ENCODE results near the gene TMEM259.

The TMEM259 gene

DNA sequence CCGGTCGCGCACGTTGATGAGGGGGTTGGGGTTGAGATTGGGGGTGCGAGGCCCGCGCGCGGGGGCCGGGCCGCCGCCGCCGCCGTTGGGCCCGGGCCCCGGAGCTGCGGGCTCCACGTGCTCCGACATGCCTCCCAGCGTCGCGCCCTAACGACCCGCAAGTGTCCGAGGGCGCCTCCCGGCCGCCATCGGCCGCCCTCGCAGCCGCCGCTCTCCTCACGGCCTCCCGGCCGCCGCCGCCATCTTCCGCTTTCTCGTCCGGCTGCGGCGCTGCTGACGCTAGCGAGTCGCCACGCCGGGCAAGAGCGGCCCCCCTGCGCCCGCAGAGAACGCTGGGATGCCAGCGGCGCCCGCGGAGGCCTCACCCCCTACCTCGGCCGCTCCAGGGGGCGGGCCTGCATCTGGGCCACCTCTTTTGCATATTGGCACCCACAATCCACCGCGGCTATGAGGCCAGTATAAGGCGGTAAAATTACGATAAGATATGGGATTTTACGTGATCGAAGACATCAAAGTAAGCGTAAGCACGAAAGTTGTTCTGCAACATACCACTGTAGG lies at the start of gene TMEM259:
TSS of gene TMEM259 (minus strand) at position 256 of the 558 bp plus-strand sequence. CDS start at position 129, 127 bp downstream.
- H3K9me3 ChIP-seq (replicated peaks in 1 of 11): no peaks in the 10 kb centered on the region
- H3K4me3 ChIP-seq: peak within 1 kb of the TSS; percentile 86 to 100 (median 97)
- peaks cover 7 to 39% (median 27%) of the 10 kb centered on the region in 11 experiments; a peak in 18 of 22 replicates for H3K36me3 ChIP-seq
- H3K9ac ChIP-seq: peak within 1 kb of the TSS; percentile 95 to 100 (median 98)
- peaks cover 45 to 49% (median 46%) of the 10 kb centered on the region in 11 experiments for H4K20me1 ChIP-seq
- peak within 1 kb of the TSS; percentile 94 to 99 (median 97) for H3K27ac ChIP-seq
- TF ChIP-seq Cebpa-rat (IDR thresholded peaks at IDR 0.05): no peak
- H3K4me2 ChIP-seq: peak within 1 kb of the TSS; percentile 90 to 100 (median 99)
- H3K4me1 ChIP-seq: peaks cover 37 to 51% (median 47%) of the 10 kb centered on the region in 10 experiments
- H3K27me3 ChIP-seq: peaks cover 0 to 6% (median 4%) of the 10 kb centered on the region in 11 experiments; a peak in 19 of 22 replicates

GRCh38 chr19:1070576-1070930 lies 49.6 kb upstream of the TMEM259 start:
- peak overlapping the region in 7 of 11 experiments; percentile 12 to 99 (median 32); a peak in 11 of 22 replicates for H3K27ac ChIP-seq
- no peak overlapping the region; a peak in 1 of 20 replicates for H3K4me3 ChIP-seq
- TF ChIP-seq Cebpa-rat (IDR thresholded peaks at IDR 0.05): no peak
- H3K9me3 ChIP-seq (replicated peaks in 1 of 11): no peaks in the 10 kb centered on the region
- peak overlapping the region in 10 of 11 experiments; percentile 24 to 99 (median 94); a peak in 16 of 22 replicates for H3K4me2 ChIP-seq
- H3K27me3 ChIP-seq: no peaks in the 10 kb centered on the region
- H4K20me1 ChIP-seq: peaks cover 42 to 71% (median 60%) of the 10 kb centered on the region in 11 experiments; a peak in 21 of 22 replicates
- H3K36me3 ChIP-seq: peaks cover 64 to 72% (median 68%) of the 10 kb centered on the region in 11 experiments
- peak overlapping the region in 9 of 11 experiments; percentile 5 to 95 (median 33); a peak in 6 of 22 replicates for H3K9ac ChIP-seq
- H3K4me1 ChIP-seq: peaks cover 72 to 86% (median 77%) of the 10 kb centered on the region in 10 experiments

DNA sequence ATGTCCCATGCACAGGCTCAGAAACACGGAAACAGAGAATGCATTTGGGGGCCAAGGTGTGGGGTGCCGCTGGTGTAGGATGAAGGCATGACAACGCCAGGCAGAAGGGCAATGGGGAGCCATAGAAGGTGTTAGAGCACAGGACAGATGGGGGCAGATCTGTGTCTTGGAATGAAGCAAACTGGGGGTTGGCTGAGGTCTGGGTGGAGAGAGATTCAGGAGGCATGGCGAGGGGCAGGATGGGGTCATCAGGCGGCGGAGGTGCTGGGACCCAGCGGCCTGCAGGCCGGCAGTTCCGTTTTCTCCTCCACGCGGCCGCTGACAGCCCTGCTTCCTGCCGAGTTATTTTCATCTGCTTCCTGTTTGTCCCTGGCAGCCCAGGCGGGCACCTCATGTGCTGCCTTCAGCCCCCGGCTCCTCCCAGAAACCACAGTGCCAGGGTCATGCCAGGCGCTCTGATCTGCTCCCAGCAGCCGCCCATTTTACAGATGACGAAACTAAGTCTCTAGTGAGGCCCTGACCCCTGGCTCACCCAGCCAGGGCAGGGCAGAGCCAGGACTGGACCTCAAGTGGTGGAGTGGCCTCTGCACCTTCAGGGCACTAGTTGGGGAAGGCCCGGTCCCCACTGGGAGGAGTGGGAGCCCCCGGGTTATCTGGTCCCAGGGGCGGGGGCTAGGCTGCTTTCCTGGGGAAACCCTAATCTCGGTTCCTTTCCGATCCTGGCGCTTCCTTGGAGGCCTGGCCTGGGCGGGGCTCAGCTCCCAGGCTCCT lies 48.3 kb upstream of the TMEM259 start:
- peaks cover 75 to 88% (median 80%) of the 10 kb centered on the region in 10 experiments for H3K4me1 ChIP-seq
- H3K4me3 ChIP-seq: peak overlapping the region; percentile 91 to 100 (median 96)

DNA sequence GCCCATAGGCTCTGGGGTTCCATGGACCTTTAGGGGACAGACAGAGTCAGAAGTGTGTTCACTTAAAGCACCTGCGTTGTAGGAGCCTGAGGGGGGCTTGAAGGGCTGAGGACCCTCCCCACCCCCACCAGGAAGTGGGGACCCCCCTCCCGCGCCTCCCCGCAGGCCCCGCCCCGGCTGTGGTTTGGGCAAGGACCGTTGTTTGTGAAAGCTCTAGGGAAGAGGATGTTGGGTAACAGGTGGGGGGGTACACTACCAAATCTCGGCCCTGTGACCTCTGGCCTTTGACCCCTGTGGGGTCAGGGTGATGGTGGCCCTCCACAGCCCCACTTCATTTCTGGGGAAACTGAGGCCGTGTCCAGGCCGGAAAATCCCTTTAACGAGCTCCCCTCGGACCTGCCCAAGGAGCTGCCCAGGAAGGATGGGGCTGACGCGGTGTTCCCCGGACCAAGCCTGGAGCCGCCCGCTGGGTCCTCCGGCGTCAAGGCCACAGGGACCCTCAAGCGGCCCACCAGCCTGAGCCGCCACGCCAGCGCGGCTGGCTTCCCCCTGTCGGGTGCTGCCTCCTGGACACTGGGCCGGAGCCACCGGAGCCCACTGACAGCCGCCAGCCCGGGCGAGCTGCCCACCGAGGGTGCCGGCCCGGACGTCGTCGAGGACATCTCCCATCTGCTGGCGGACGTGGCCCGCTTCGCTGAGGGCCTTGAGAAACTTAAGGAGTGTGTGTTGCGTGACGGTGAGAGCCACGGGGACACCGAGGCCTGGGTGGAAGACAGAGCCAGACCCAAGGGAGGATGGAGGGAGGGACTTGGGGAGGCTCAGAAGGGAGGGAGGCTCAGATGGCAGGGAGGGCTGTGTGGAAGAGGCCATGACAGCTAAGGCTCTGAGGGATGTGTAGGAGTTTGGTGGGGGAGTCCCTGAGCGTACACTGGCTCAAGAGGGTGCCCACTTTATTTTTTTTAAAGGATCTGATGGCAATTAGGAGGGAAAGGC lies 47.4 kb upstream of the TMEM259 start:
- peak overlapping the region; percentile 91 to 100 (median 96) for H3K4me3 ChIP-seq
- peak in 7 of 11 experiments; percentile 35 to 74 (median 44); a peak in 7 of 22 replicates for TF ChIP-seq Cebpa-rat (IDR thresholded peaks at IDR 0.05)
- peak overlapping the region; percentile 88 to 100 (median 97) for H3K4me2 ChIP-seq
- H3K9ac ChIP-seq: peak overlapping the region; percentile 88 to 99 (median 96)
- H3K36me3 ChIP-seq: peaks cover 45 to 52% (median 50%) of the 10 kb centered on the region in 11 experiments
- peaks cover 29 to 51% (median 41%) of the 10 kb centered on the region in 11 experiments; a peak in 21 of 22 replicates for H4K20me1 ChIP-seq
- 0 out of 22 replicates have a peak, but pooled peaks cover 0 to 4% (median 0%) of the 10 kb centered on the region in 11 experiments for H3K27me3 ChIP-seq
- 0 out of 22 replicates have a peak, but pooled peaks cover 0 to 2% (median 0%) of the 10 kb centered on the region in 11 experiments for H3K9me3 ChIP-seq (replicated peaks in 1 of 11)
- peak overlapping the region; percentile 79 to 99 (median 96) for H3K27ac ChIP-seq
- peaks cover 72 to 87% (median 78%) of the 10 kb centered on the region in 10 experiments for H3K4me1 ChIP-seq

More for the DNA sequence above, 48.3 kb upstream of the TMEM259 start:
- H3K9ac ChIP-seq: peak overlapping the region; percentile 88 to 99 (median 96)
- no peaks in the 10 kb centered on the region for H3K9me3 ChIP-seq (replicated peaks in 1 of 11)
- H3K27me3 ChIP-seq: 0 out of 22 replicates have a peak, but pooled peaks cover 0 to 2% (median 0%) of the 10 kb centered on the region in 11 experiments
- peaks cover 36 to 60% (median 50%) of the 10 kb centered on the region in 11 experiments; a peak in 21 of 22 replicates for H4K20me1 ChIP-seq
- H3K4me2 ChIP-seq: peak overlapping the region; percentile 88 to 100 (median 97)
- no peak for TF ChIP-seq Cebpa-rat (IDR thresholded peaks at IDR 0.05)
- H3K27ac ChIP-seq: peak overlapping the region; percentile 79 to 99 (median 96)
- peaks cover 54 to 61% (median 59%) of the 10 kb centered on the region in 11 experiments for H3K36me3 ChIP-seq

DNA sequence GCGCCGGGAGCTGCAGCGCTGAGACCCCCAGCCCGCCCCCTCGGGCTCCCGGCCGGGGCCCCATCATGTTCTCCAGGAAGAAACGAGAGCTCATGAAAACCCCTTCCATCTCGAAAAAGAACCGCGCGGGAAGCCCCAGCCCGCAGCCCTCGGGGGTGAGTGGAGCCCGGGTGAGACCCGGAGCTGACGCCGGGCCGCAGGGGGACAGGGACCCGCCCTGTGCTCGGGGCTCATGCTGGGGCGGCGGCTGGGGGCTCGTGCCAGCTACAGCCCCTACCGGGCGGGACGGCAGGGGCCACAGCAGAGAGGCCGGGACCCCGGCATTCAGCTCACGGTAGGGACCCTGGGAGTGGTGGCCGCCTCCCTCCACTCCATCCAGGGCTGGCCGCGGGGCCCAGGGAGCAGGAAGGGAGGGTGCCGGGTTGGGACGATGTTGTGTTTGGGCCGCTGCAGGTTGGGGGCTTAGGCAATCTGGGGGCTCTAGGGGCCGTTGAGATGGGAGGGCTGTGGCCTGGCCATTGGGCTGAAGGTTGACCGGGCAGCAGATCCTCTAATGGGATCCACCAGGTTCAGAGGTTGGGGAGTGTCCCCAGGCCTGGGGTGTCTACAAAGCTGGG lies 46.5 kb upstream of the TMEM259 start:
- Histone ChIP-seq H3K27ac (peak overlapping the region; percentile 71 to 99 (median 96)), H3K4me1 (peaks cover 64 to 79% (median 71%) of the 10 kb centered on the region in 10 experiments), H3K9ac (peak overlapping the region; percentile 88 to 99 (median 96)), H3K4me2 (peak overlapping the region; percentile 88 to 100 (median 97)), H3K9me3 (replicated peaks in 1 of 11) (0 out of 22 replicates have a peak, but pooled peaks cover 0 to 5% (median 0%) of the 10 kb centered on the region in 11 experiments), H3K36me3 (peaks cover 37 to 43% (median 42%) of the 10 kb centered on the region in 11 experiments), H4K20me1 (peaks cover 20 to 43% (median 33%) of the 10 kb centered on the region in 11 experiments; a peak in 21 of 22 replicates), H3K27me3 (0 out of 22 replicates have a peak, but pooled peaks cover 0 to 4% (median 0%) of the 10 kb centered on the region in 11 experiments), H3K4me3 (peak overlapping the region; percentile 91 to 100 (median 96))
- TF ChIP-seq Cebpa-rat (IDR thresholded peaks at IDR 0.05): no peak

- Histone ChIP-seq H4K20me1 (peaks cover 14 to 37% (median 27%) of the 10 kb centered on the region in 11 experiments; a peak in 21 of 22 replicates), H3K9me3 (replicated peaks in 1 of 11) (0 out of 22 replicates have a peak, but pooled peaks cover 0 to 5% (median 0%) of the 10 kb centered on the region in 11 experiments), H3K36me3 (peaks cover 31 to 37% (median 36%) of the 10 kb centered on the region in 11 experiments), H3K27ac (peak within 1 kb of the TSS; percentile 71 to 99 (median 96)), H3K9ac (peak within 1 kb of the TSS; percentile 88 to 99 (median 96)), H3K27me3 (0 out of 22 replicates have a peak, but pooled peaks cover 0 to 4% (median 0%) of the 10 kb centered on the region in 11 experiments), H3K4me2 (peak within 1 kb of the TSS; percentile 88 to 100 (median 97)), H3K4me1 (peaks cover 58 to 77% (median 69%) of the 10 kb centered on the region in 10 experiments), H3K4me3 (peak within 1 kb of the TSS; percentile 91 to 100 (median 96))
- no peak for TF ChIP-seq Cebpa-rat (IDR thresholded peaks at IDR 0.05)
Observed at GRCh38 chr19:1066748-1067340, 45.9 kb upstream of the TMEM259 start, which contains the start of gene ARHGAP45. TSS of gene ARHGAP45 (plus strand) at chr19:1067167. CDS start at chr19:1067406, 239 bp downstream.
